Urinary bladder (tissue), 4 donors: ENCODE results near the gene TMEM119. TPM values are rescaled to one million over a fixed set of nuclear protein-coding genes. Genes with fewer than 3 reads are reported as not detected.

Experiments used
- DNase-seq: peaks from one replicate; pipeline ENCODE4 v3.0.0-alpha.2; 2015; ENCODE audit errors: extremely low spot score
- H3K27ac ChIP-seq: one replicate; pipeline ENCODE4 v1.5.1; 2013; ENCODE audit warnings: low read depth, mild to moderate bottlenecking, moderate library complexity
- H3K36me3 ChIP-seq: one replicate; pipeline ENCODE4 v1.6.1; 2013; ENCODE audit warnings: mild to moderate bottlenecking, moderate library complexity; ENCODE audit not compliant: insufficient read depth
- H3K4me1 ChIP-seq: one replicate; pipeline ENCODE4 v1.6.1; 2013; ENCODE audit warnings: mild to moderate bottlenecking, moderate library complexity; ENCODE audit not compliant: insufficient read depth
- H3K4me3 ChIP-seq: one replicate; pipeline ENCODE4 v1.5.1; 2013; ENCODE audit warnings: low read depth, low read length
- WGBS: extraction: QIAGEN DNeasy Blood & Tissue Kit; methylation state at CpG from one replicate; pipeline ENCODE4 v1.1.7; 2013; 5-methylcytosine and 5-hydroxymethylcytosine counted together
- polyA plus RNA-seq: library from polyadenylated mRNA; stranded (reverse); fragments of 200-250 nt; gene quantifications from one replicate; pipeline ENCODE4 v1.2.3, GENCODE V29; 2013
- total RNA-seq: library from RNA; depleted of rRNA; stranded (reverse); fragments of >200 nt; gene quantifications from one replicate; pipeline ENCODE4 v1.2.3, GENCODE V29; 2014
- donor health status: healthy with polysubstance abuse.
- donor health status: healthy.

TMEM119 gene
- total and polyA plus RNA-seq, 2 donors, result 29.4 to 62.4 TPM

DNA sequence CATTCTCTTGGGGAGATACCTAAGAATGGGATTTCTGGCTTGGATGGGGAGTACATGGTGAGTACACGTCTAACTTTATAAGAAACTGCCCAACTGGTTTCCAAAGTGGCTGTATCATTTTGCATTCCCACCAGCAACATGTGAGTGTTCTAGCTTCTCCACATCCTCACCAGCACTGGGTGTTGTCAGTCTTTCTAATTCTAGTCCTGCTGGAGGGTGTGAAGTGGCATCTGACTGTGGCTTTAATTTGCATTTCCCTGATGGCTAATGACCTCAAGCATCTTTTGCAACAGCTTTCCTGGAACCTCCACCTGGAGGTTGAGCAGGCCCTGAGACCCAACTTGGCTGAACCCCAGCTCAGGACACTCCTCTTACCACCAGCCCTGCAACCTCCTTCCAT is 18.0 kb upstream of the TMEM119 start:
- H3K27ac ChIP-seq, result no peak overlapping the region

DNA sequence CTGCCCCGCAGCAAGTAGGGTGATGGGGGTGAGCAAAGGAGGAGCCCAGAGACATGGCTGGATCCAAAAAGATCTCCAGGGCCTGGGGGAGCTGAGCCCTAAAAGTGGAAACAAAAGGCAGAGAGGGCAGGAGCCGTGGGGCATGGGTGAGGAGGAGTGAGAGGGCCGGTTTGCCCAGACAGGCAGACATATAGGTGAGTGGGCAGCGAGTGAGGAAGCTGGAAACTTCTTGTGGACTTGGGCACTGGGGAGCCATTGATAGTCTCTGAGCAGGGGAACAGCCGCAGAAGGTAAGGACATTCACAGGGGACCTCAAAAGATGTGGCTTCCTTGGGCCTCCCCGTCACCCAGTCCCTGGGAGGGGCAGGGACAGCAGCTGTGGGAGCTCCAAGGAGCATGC is 16.8 kb upstream of the TMEM119 start:
- Histone ChIP-seq H3K36me3 (no peaks in the 10 kb centered on the region), H3K27ac (no peak overlapping the region), H3K4me1 (no peaks in the 10 kb centered on the region), H3K4me3 (no peak overlapping the region)
- DNase-seq, result no peak
- 94% methylated on average over 6 of the region's 6 CpGs for WGBS

More for the DNA sequence above, 18.0 kb upstream of the TMEM119 start:
- 52% methylated on average over 1 of the region's 1 CpG for WGBS
- DNase-seq, result no peak
- H3K4me1 ChIP-seq, result no peaks in the 10 kb centered on the region
- H3K36me3 ChIP-seq, result no peaks in the 10 kb centered on the region
- H3K4me3 ChIP-seq, result no peak overlapping the region

DNA sequence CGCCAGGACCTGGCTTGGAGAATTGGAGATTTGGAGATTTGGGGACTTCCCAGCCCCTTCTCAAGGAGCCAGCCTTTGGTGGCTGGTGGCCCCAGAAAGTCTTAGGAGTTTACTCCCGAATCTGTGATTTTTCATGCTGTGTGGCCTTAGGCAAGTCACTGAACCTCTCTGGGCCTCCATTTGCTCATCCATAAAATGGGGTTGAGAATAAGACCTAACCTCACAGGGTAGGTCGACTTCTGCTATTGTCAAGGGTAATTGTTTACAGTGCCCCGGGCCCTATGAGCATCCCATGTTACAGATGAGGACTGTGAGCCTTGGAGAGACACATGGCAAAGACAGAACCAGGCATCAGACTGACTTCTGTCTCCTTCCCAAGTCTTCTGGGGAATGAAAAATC is 16.2 kb upstream of the TMEM119 start:
- 87% methylated on average over 4 of the region's 4 CpGs for WGBS
- no peak overlapping the region for H3K27ac ChIP-seq
- no peaks in the 10 kb centered on the region for H3K4me1 ChIP-seq
- H3K4me3 ChIP-seq, result no peak overlapping the region
- H3K36me3 ChIP-seq, result no peaks in the 10 kb centered on the region
- no peak for DNase-seq

GRCh38 chr12:108613548-108613947 is 15.7 kb upstream of the TMEM119 start:
- no peak for DNase-seq
- no peaks in the 10 kb centered on the region for H3K36me3 ChIP-seq
- no peaks in the 10 kb centered on the region for H3K4me1 ChIP-seq
- 52% methylated on average over 9 of the region's 9 CpGs for WGBS
- no peak overlapping the region for H3K27ac ChIP-seq
- H3K4me3 ChIP-seq, result no peak overlapping the region

DNA sequence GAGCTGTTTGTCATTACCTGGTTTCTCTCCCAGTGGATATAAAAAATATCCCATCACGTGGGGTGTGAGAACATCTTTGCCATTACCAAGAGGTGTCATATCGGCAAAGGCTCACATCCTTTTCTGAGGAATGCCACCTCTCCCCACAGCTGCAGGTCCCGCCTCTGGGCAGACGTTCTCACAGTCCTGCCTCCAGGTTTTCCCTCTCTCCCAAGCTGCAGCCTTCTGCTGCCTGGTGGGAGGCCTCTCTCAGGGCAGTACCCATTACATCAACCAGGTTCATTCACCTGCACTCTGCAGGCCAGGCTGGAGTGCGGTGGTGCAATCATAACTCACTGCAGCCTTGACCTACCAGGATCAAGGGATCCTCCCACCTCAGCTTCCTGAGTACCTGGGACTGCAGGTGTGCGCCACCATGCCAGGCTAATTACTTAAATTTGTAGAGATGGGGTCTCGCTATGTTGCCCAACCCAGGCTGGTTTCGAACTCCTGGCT is 15.0 kb upstream of the TMEM119 start:
- no peaks in the 10 kb centered on the region for H3K4me1 ChIP-seq
- WGBS, result 74% methylated on average over 8 of the region's 8 CpGs
- no peak for DNase-seq
- H3K4me3 ChIP-seq, result no peak overlapping the region
- H3K36me3 ChIP-seq, result no peaks in the 10 kb centered on the region
- H3K27ac ChIP-seq, result no peak overlapping the region

DNA sequence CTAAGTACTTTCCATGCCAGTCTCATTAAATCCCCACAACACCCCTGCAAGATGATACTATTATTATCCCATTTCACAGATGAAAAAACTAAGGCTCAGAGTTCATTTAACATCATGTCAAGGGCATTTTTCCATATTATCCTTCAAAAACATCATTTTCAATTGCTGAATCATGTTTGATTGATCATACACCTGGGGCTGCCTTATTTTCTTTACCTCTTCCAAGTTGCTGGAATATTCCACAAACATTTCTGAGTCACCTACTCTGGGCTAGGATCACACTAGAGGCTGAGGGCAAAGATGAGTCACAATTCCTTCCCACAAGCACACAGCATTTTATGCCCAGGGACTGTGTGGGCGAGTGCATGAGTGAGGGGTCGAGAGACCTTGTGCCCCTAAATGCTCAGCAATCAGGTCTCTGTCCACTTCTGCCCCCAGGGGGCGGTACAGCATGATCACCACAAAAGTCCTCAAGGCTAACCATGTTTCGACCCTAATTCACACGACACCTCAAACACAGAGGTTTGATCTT is 14.1 kb upstream of the TMEM119 start:
- no peak overlapping the region for H3K4me3 ChIP-seq
- 65% methylated on average over 5 of the region's 5 CpGs for WGBS
- DNase-seq, result no peak
- no peak overlapping the region for H3K27ac ChIP-seq
- H3K36me3 ChIP-seq, result no peaks in the 10 kb centered on the region
- H3K4me1 ChIP-seq, result no peaks in the 10 kb centered on the region

- WGBS, result 80% methylated on average over 15 of the region's 15 CpGs
Measured at GRCh38 chr12:108610856-108611605, 13.1 kb upstream of the TMEM119 start.

GRCh38 chr12:108610336-108610815 is 12.5 kb upstream of the TMEM119 start:
- Histone ChIP-seq H3K27ac (no peak overlapping the region), H3K36me3 (no peaks in the 10 kb centered on the region), H3K4me1 (no peaks in the 10 kb centered on the region), H3K4me3 (no peak overlapping the region)
- 88% methylated on average over 8 of the region's 8 CpGs for WGBS
- DNase-seq, result no peak

More at GRCh38 chr12:108610856-108611605, 13.1 kb upstream of the TMEM119 start:
- no peak overlapping the region for H3K27ac ChIP-seq
- no peak for DNase-seq
- no peaks in the 10 kb centered on the region for H3K4me1 ChIP-seq
- H3K36me3 ChIP-seq, result no peaks in the 10 kb centered on the region
- H3K4me3 ChIP-seq, result no peak overlapping the region

GRCh38 chr12:108609537-108610335 is 11.9 kb upstream of the TMEM119 start:
- DNase-seq, result peak; percentile 80
- Histone ChIP-seq H3K4me1 (no peaks in the 10 kb centered on the region), H3K27ac (no peak overlapping the region), H3K4me3 (no peak overlapping the region), H3K36me3 (no peaks in the 10 kb centered on the region)
- 34% methylated on average over 21 of the region's 21 CpGs for WGBS

DNA sequence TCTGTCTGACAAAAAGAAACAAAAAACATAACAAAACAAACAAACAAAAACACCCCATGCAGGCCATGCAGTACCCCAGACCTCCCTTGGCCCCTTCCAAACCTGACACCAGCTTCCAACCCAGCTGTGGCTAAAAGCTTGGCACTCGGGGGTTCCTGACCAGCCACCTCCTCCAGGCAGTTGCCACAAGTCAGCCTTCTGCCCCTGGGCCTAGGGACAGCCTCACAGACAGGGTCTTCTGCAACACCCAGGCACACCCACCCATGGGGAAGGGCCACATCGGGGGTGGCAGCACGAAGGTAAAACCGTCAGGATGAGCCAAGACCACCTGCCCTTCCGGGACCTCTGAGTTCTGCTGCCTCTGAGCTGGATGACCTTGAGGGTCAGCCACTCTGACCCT is 10.7 kb upstream of the TMEM119 start:
- Histone ChIP-seq H3K4me3 (no peak overlapping the region), H3K27ac (no peak overlapping the region), H3K36me3 (no peaks in the 10 kb centered on the region), H3K4me1 (no peaks in the 10 kb centered on the region)
- WGBS, result 85% methylated on average over 5 of the region's 5 CpGs
- DNase-seq, result no peak

DNA sequence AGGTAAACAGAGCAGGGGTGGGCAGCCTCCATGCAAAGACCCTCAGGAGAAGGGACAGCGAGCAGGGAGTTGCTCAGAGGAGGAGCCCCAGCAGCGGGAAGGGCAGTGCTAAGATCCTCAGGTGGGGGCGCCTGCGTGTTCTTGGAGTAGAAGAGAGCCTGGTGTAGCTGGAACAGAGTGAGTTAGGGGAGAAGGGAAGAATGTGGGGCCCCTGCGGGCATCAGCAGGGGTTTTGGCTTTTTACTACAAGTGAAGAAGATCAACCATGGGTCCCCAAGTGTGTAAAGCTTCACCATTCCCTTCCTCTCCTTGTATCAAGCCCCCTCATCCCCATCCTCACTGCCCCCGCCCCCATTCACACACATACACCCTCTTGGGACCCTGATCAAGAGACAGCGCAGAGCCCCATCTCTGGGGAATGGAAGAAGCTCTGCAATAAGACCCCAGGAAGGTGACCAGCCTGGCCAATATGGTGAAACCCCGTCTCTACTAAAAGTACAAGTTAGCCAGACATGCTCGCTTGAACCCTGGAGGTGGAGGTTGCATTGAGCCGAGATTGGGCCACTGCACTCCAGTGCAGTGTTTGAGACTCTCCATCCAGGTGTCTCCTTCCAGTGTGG is 10.2 kb upstream of the TMEM119 start:
- 91% methylated on average over 10 of the region's 10 CpGs for WGBS
- Histone ChIP-seq H3K36me3 (no peaks in the 10 kb centered on the region), H3K27ac (no peak overlapping the region), H3K4me3 (no peak overlapping the region), H3K4me1 (no peaks in the 10 kb centered on the region)
- no peak for DNase-seq

GRCh38 chr12:108606492-108606891 is 8.6 kb upstream of the TMEM119 start:
- Histone ChIP-seq H3K27ac (no peak overlapping the region), H3K36me3 (no peaks in the 10 kb centered on the region), H3K4me1 (no peaks in the 10 kb centered on the region), H3K4me3 (no peak overlapping the region)
- WGBS, result 63% methylated on average over 9 of the region's 9 CpGs
- DNase-seq, result no peak

GRCh38 chr12:108605690-108606406 is 8.0 kb upstream of the TMEM119 start:
- WGBS, result 98% methylated on average over 4 of the region's 4 CpGs

More at GRCh38 chr12:108605690-108606406, 8.0 kb upstream of the TMEM119 start:
- no peak overlapping the region for H3K27ac ChIP-seq
- no peaks in the 10 kb centered on the region for H3K36me3 ChIP-seq
- no peak overlapping the region for H3K4me3 ChIP-seq
- DNase-seq, result no peak
- no peaks in the 10 kb centered on the region for H3K4me1 ChIP-seq
